ENCODE results near the gene SMIM28.

SMIM28 gene

GRCh38 chr6:138372711-138373463, 4.8 kb upstream of the SMIM28 start:
- no peak for DNase-seq (ENCODE audit: low read depth in 1 of 2, low spot score in 1 of 2)

GRCh38 chr6:138374230-138374629, 3.5 kb upstream of the SMIM28 start:
- DNase-seq (ENCODE audit: low read depth in 1 of 2, low spot score in 1 of 2): no peak

DNA sequence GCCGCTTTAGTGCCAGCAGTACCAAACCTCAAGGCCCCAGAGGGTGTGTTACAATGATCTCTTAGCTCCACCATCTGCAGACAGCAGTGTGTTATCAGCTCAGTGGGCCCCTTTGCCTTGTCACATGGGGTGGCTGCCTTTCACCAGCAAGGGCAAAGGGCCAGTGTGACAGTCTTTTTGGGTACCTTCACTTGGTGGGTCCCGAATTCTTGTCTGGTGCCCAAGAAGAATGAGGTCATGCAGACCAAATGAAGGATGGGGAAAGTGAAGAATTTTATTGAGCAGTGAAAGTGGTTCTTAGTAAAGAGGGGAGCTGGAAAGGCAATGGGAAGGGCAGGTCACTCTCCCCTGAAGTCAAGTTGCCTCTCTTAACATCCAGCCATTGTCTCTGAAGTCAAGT, 2.9 kb upstream of the SMIM28 start:
- DNase-seq (ENCODE audit: low read depth in 1 of 2, low spot score in 1 of 2): no peak

- no peak for DNase-seq (ENCODE audit: low read depth in 1 of 2, low spot score in 1 of 2)
These were observed 663 bp upstream of the SMIM28 start for GRCh38 chr6:138377042-138377441.

DNA sequence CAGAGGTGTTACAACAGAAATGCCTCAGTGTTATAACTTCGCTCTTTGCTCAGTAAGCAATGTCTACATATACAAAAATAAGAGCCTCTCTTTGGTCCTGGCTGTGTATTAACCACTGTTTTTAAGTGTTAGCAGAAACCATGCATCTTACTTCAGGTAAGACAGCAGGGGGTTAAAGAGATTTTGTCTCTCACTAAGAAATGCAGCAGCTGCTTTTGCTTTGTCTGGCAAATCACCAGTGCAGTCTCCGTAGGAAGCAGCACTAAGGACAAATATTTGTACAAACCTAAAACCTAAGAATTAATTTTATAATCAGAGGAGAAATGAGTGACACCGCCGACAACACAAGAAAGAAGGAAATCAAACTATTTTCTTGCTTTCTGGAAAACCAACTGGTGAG, 758 bp downstream of the SMIM28 start:
- no peak for DNase-seq (ENCODE audit: low read depth in 1 of 2, low spot score in 1 of 2)

DNA sequence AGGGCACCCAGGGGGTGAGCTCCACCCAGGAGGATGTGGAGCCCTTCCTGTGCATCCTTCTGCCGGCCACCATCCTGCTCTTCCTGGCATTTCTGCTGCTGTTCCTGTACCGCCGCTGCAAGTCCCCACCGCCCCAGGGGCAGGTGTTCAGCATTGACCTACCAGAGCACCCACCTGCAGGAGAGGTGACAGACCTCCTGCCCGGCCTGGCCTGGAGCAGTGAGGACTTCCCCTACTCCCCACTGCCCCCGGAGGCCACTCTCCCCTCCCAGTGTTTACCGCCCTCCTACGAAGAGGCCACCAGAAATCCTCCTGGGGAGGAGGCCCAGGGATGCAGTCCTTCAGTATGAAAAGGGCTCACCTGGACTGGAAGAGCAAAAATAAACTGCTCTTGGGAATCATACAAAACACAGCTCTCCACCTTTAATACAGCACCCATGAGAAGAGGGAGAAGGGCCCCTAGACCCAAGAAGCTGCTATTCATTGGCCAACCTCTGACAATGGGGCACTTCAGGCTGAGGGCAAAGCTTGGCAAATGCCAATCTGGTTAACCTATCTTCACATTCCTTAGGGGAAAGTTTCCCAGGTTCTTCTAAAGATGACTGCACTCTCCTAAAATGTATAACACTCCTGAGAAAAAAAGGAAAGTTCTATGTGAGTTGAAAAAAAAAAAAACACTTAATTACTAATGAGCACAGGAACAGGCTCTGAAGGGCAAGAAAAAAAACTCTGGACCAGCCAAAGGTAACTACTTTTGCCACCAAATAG, 5.0 kb downstream of the SMIM28 start:
- DNase-seq (ENCODE audit: low read depth in 1 of 2, low spot score in 1 of 2): no peak

DNA sequence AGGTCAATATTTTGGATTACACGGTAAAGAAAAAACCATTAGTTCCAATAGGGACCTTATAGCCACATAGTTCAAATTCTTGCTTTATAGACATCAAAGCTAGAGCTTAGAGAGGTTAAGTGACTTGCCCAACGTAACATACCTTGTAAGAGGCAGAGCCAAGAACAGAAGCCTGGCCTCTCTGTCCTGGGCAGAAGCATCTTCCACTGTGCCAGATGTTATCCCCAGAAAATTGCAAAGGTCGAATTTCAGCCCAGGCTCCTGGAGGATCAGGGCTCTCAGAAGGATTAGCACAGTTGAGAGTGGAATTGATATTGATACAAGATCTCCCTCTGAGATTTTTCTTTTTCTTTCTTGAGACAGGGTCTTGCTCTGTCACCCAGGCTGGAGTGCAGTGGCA, 6.1 kb downstream of the SMIM28 start:
- DNase-seq (ENCODE audit: low read depth in 1 of 2, low spot score in 1 of 2): no peak

DNA sequence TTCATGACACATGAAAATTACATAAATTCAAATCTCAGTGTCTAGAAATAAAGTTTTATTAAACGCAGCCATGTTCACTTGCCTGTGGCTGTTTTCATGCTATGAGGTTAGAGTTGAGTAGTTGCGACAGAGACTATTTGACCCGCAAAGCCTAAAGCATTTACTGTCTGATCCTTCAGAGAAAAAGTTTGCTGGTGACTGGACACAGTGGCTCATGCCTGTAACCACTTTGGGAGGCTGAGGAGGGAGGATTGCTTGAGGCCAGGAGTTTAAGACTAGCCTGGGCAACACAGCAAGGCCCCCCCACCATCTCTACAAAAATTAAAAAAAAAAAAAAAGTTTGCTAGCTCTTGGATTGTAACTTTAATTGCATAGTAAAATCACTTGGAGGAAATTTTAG, 9.2 kb downstream of the SMIM28 start:
- no peak for DNase-seq (ENCODE audit: low read depth in 1 of 2, low spot score in 1 of 2)

- DNase-seq (ENCODE audit: low read depth in 1 of 2, low spot score in 1 of 2): no peak
These were observed 10.1 kb downstream of the SMIM28 start for GRCh38 chr6:138387577-138388368.

DNA sequence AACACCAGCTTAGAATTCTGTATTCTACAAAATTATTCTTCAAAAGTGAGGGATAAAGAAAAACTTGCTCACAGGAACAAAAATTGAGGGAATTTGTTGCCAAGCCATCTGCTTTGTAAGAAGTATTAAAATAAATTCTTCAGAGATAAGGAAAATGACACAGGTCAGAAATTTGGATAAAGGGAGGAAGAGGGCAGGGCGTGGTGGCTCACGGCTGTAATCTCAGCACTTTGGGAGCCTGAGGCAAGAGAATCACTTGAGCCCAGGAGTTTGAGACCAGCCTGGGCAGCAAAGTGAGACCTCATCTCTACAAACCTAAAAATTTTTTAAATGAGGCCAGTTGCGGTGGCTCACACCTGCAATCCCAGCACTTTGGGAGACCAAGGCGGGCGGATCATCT, 11.8 kb downstream of the SMIM28 start:
- DNase-seq (ENCODE audit: low read depth in 1 of 2, low spot score in 1 of 2): no peak

- DNase-seq (ENCODE audit: low read depth in 1 of 2, low spot score in 1 of 2): no peak
These were observed 16.4 kb downstream of the SMIM28 start for GRCh38 chr6:138393871-138394783.

- DNase-seq (ENCODE audit: low read depth in 1 of 2, low spot score in 1 of 2): no peak
These were observed 19.0 kb downstream of the SMIM28 start for GRCh38 chr6:138396709-138397108.

DNA sequence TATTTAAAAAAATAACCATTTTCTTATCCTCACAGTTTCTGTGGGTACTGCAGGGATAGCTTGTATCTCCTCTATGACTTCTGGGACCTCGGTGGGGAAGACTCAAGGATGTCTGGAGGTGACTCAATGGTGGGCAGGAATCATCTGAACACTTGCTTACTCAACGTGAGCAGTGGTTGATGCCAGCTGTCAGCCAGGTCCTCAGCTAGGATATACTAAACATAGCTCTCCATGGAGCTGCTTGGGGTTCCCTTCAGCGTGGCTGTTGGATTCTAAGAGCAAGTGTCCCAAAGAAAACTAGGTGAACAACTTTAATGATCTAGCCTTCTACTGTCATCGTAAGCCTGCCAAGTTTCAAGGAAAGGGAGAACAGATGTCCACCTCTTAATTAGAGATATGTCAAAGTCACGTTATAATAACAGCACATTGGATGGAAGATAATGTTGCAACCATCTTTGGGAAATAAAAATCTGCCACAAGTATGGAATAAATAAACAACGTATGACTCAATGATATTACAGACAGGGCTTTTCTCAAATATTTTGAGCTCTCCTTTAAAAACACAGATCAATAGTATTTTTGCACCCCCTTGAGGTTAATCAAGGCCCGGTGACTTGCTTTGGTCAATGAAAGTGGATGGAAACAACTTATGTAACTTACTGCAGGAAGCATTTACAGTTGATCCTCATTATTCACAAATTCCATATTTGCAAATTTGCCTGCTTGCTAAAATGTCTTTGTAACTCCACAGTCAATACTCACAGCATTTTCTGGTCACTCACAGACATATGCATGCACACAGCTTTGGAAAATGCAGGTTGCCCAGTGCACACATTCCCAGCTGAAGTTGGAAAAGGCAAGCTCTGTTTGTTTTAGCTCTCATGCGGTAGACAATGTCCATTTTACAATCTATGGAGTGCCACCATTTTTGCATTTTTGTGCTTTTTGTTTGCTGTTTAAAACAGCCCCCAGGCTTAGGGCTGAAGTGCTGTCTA, 19.7 kb downstream of the SMIM28 start:
- no peak for DNase-seq (ENCODE audit: low read depth in 1 of 2, low spot score in 1 of 2)

DNA sequence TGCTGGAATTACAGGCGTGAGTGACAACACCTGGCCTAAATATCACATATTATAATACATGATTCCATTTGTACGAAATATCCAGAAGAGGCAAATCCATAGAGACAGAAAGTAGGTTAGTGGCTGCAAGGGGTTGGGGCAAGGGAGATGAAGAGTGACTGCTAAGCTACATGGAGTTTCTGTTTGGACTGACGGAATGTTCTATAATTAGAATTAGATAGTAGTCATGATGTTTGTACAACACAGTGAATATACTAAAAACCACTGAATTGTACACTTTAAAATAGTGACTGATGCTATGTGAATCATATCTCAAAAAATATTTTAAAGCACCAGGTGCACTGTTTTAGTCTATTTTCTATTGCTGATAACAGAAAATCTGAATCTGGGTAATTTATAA, 22.6 kb downstream of the SMIM28 start:
- DNase-seq (ENCODE audit: low read depth in 1 of 2, low spot score in 1 of 2): no peak

- DNase-seq (ENCODE audit: low read depth in 1 of 2, low spot score in 1 of 2): no peak
These were observed 24.5 kb downstream of the SMIM28 start for GRCh38 chr6:138401960-138402837.

- DNase-seq (ENCODE audit: low read depth in 1 of 2, low spot score in 1 of 2): no peak
These were observed 25.1 kb downstream of the SMIM28 start for GRCh38 chr6:138402838-138403187.

- DNase-seq (ENCODE audit: low read depth in 1 of 2, low spot score in 1 of 2): peak in 1 of 2 donors; percentile 11
These were observed 25.7 kb downstream of the SMIM28 start for GRCh38 chr6:138403324-138403800.

DNA sequence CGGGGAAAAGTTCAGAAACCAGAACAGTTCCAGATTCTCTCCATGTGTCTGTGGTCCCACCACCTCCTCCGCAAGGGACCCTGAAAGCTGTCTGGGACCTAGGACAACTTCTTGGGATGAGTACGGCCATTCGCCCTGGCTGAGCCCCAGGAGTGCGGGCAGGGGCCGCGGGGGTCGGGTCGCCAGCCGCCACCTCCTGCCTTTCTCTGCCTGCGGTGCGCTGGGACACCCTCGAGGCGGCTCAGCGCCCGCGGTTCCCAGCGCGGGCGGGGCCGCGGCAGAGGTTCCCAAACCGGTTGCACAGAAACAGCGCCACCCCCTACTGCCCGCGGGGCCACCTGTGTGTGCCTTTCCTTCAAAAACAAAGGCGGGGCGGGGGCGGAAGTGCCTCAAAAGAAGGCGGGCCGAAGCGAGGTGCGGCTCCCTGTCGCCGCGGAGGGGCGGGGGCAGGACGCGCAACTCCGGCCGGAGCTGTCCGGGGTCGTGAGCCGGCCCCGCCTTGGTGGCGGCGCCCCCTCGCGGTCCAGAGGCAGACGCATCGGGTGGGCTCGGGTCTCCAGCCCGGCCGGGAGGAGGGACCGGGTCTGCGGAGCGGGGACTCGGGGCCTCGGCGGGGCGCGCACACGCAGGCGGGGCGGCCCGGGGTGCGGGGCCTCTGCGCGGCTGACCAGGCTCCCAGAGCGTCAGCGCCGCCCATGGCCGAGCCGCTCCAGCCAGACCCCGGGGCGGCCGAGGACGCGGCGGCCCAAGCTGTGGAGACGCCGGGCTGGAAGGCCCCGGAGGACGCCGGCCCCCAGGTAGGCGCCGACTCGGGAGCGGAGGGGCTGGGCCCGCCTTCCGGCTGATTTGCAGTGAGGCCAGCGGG, 26.3 kb downstream of the SMIM28 start, which contains the start of gene HEBP2:
Gene HEBP2, plus strand, starts transcription at position 423 of the 865 bp plus-strand sequence. Its CDS starts 273 bp downstream, at position 696.
- peak; percentile 83 to 87 for DNase-seq (ENCODE audit: low read depth in 1 of 2, low spot score in 1 of 2)
